ENCODE results near the gene MAGI1.

MAGI1 gene

GRCh38 chr3:65335587-65335986, 703.1 kb downstream of the MAGI1 start:
- DNase-seq, result no peak

GRCh38 chr3:65334045-65334665, 704.6 kb downstream of the MAGI1 start:
- DNase-seq, result peak in 26 of 56 donors; percentile 2 to 63 (median 13)

GRCh38 chr3:65331730-65332129, 707.0 kb downstream of the MAGI1 start:
- no peak for DNase-seq

GRCh38 chr3:65330072-65330471, 708.6 kb downstream of the MAGI1 start:
- no peak for DNase-seq

GRCh38 chr3:65328148-65328547, 710.6 kb downstream of the MAGI1 start:
- no peak for DNase-seq

GRCh38 chr3:65326574-65326973, 712.1 kb downstream of the MAGI1 start:
- no peak for DNase-seq

- no peak for DNase-seq
These were observed 715.8 kb downstream of the MAGI1 start for GRCh38 chr3:65322910-65323309.

GRCh38 chr3:65318231-65318630, 720.5 kb downstream of the MAGI1 start:
- no peak for DNase-seq

- DNase-seq, result no peak
These were observed 723.8 kb downstream of the MAGI1 start for GRCh38 chr3:65314916-65315315.

GRCh38 chr3:65314269-65314668, 724.4 kb downstream of the MAGI1 start:
- DNase-seq, result no peak

GRCh38 chr3:65313666-65314065, 725.1 kb downstream of the MAGI1 start:
- DNase-seq, result no peak

- DNase-seq, result no peak
These were observed 732.9 kb downstream of the MAGI1 start for GRCh38 chr3:65305836-65306235.
